ENCODE results near the gene VEZF1.

GRCh38 chr17:57949649-57950048 is 38.4 kb downstream of the VEZF1 start:
- TF ChIP-seq, protein P1, sequence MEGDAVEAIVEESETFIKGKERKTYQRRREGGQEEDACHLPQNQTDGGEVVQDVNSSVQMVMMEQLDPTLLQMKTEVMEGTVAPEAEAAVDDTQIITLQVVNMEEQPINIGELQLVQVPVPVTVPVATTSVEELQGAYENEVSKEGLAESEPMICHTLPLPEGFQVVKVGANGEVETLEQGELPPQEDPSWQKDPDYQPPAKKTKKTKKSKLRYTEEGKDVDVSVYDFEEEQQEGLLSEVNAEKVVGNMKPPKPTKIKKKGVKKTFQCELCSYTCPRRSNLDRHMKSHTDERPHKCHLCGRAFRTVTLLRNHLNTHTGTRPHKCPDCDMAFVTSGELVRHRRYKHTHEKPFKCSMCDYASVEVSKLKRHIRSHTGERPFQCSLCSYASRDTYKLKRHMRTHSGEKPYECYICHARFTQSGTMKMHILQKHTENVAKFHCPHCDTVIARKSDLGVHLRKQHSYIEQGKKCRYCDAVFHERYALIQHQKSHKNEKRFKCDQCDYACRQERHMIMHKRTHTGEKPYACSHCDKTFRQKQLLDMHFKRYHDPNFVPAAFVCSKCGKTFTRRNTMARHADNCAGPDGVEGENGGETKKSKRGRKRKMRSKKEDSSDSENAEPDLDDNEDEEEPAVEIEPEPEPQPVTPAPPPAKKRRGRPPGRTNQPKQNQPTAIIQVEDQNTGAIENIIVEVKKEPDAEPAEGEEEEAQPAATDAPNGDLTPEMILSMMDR (IDR thresholded peaks at IDR 0.05), result no peak
- TF ChIP-seq POLR2AphosphoS5 (IDR thresholded peaks at IDR 0.05), result no peak
- TF ChIP-seq POLR2A (IDR thresholded peaks at IDR 0.05), result no peak

Measured in upper lobe of left lung (tissue), 4 donors.